ENCODE measurements around the gene TREH.
"Not testable (repeated sequence)": the region's sequence is repeated elsewhere in the genome, so short reads cannot be mapped to it uniquely, and the experiment has no call there.

The TREH gene, protein sequence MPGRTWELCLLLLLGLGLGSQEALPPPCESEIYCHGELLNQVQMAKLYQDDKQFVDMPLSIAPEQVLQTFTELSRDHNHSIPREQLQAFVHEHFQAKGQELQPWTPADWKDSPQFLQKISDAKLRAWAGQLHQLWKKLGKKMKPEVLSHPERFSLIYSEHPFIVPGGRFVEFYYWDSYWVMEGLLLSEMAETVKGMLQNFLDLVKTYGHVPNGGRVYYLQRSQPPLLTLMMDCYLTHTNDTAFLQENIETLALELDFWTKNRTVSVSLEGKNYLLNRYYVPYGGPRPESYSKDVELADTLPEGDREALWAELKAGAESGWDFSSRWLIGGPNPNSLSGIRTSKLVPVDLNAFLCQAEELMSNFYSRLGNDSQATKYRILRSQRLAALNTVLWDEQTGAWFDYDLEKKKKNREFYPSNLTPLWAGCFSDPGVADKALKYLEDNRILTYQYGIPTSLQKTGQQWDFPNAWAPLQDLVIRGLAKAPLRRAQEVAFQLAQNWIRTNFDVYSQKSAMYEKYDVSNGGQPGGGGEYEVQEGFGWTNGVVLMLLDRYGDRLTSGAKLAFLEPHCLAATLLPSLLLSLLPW

DNA sequence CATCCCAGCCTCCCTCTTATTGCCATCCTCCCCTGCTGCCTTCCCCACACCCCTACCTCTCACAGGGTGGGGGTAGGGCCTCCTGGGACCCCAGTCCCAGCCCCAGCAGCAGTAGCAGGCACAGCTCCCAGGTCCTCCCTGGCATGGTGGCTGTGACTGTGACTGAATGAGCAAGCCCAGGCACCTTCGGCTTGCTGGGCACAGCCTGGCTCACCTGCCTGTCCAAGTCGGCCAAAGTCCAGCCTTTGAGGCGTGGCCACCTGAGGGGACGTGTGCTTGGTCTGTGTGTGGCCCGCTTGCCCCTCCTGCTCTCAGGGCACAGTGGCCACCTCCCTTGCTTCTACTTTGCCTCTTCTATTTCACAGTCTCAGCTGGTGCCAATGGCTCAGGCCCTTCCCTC, at the start of gene TREH:
Gene TREH (minus strand): TSS at position 168 of the 400 bp plus-strand sequence. CDS start 23 bp downstream, at position 145.
- TF ChIP-seq, protein P1, sequence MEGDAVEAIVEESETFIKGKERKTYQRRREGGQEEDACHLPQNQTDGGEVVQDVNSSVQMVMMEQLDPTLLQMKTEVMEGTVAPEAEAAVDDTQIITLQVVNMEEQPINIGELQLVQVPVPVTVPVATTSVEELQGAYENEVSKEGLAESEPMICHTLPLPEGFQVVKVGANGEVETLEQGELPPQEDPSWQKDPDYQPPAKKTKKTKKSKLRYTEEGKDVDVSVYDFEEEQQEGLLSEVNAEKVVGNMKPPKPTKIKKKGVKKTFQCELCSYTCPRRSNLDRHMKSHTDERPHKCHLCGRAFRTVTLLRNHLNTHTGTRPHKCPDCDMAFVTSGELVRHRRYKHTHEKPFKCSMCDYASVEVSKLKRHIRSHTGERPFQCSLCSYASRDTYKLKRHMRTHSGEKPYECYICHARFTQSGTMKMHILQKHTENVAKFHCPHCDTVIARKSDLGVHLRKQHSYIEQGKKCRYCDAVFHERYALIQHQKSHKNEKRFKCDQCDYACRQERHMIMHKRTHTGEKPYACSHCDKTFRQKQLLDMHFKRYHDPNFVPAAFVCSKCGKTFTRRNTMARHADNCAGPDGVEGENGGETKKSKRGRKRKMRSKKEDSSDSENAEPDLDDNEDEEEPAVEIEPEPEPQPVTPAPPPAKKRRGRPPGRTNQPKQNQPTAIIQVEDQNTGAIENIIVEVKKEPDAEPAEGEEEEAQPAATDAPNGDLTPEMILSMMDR (IDR thresholded peaks at IDR 0.05; ENCODE audit: control extremely low read depth, extremely low read depth, low read depth, missing control alignments), result no peak
- no peak for DNase-seq (ENCODE audit: extremely low spot score)
- ChIA-PET CTCF (interaction anchor here (2.1 kb wide), 1 partner anchor 10 kb away, joined by 9 read pairs; no protein-coding TSS in a partner anchor), POLR2A (no interaction called here)

- POLR2A ChIA-PET, CTCF ChIA-PET: not testable (repeated sequence)
Measured at GRCh38 chr11:118728112-118728511, 48.7 kb upstream of the TREH start.

DNA sequence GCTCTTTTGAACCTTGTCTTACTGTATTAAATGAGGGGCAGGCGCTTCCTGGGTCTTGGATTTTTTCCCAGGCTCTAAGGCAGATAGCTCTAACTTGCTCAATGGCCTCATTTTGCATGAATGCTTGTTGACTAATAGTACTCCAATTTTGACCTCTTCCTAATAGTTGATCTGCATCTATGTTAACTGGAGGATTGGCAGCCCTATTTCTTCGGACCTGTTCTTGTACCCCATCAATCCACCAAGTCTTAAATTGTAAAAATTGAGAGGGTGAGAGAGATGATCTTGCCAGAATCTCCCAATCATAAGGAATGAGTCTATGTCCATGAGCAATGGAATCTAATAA, 48.2 kb upstream of the TREH start:
- DNase-seq (ENCODE audit: extremely low spot score); POLR2A ChIA-PET; CTCF ChIA-PET: not testable (repeated sequence)

More at GRCh38 chr11:118728112-118728511, 48.7 kb upstream of the TREH start:
- DNase-seq (ENCODE audit: extremely low spot score), result not testable (repeated sequence)

- POLR2A ChIA-PET; DNase-seq (ENCODE audit: extremely low spot score); CTCF ChIA-PET: not testable (repeated sequence)
Measured at GRCh38 chr11:118727001-118727720, 47.7 kb upstream of the TREH start.

GRCh38 chr11:118721478-118722015, 42.1 kb upstream of the TREH start:
- CTCF ChIA-PET, result not testable (repeated sequence)

DNA sequence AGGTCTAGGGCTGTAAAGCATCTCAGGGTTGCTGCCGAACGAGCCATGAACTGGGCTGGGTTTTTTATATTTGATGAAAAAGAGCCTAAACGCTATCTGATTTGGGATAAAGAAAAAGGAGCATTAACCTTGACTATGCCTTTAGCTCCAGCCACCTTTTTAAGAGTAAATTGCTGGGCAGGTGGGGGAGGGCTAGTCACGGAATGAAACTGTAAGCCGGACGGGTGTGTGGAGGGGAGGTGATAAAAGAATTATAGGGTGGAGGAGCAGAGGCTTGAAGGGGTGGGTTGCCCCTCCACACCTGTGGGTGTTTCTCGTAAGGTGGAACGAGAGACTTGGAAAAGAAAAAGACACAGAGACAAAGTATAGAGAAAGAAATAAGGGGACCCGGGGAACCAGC, 41.3 kb upstream of the TREH start:
- DNase-seq (ENCODE audit: extremely low spot score); CTCF ChIA-PET; POLR2A ChIA-PET: not testable (repeated sequence)

More at GRCh38 chr11:118721478-118722015, 42.1 kb upstream of the TREH start:
- DNase-seq (ENCODE audit: extremely low spot score); POLR2A ChIA-PET: not testable (repeated sequence)

- POLR2A ChIA-PET; CTCF ChIA-PET; DNase-seq (ENCODE audit: extremely low spot score): not testable (repeated sequence)
Measured at GRCh38 chr11:118720078-118720477, 40.6 kb upstream of the TREH start.

- POLR2A ChIA-PET; CTCF ChIA-PET; DNase-seq (ENCODE audit: extremely low spot score): not testable (repeated sequence)
Measured at GRCh38 chr11:118718562-118718961, 39.1 kb upstream of the TREH start.

DNA sequence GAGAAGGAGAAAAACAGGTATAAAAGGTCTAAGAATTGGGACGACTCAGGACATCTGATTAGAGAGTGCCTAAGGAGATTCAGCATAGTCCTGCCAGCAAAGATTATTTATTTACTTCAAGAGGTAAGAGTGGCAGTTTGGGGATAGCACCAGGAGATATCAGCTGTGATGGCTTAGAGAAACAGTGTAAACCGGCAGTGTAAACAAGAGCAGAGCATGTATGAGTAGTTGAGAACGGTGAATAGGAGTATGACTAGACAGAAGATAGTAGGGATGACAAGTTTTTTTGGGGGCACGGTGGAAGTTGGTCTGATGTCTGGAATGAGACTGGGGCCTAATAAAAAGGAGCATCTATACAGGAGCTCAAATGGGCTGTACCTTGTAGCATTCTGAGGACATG, 38.3 kb upstream of the TREH start:
- POLR2A ChIA-PET, result not testable (repeated sequence)

DNA sequence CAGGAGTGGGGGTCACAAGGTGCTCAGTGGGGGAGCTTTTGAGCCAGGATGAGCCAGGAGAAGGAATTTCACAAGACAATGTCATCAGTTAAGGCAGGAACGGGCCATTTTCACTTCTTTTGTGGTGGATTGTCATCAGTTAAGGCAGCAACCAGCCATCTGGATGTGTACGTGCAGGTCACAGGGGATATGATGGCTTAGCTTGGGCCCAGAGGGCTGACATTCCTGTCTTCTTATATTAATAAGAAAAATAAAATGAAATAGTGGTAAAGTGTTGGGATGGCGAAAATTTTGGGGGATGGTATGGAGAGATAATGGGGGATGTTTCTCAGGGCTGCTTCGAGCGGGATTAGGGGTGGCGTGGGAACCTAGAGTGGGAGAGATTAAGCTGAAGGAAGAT, 37.8 kb upstream of the TREH start:
- DNase-seq (ENCODE audit: extremely low spot score); POLR2A ChIA-PET; CTCF ChIA-PET: not testable (repeated sequence)

More for the DNA sequence above, 38.3 kb upstream of the TREH start:
- CTCF ChIA-PET; DNase-seq (ENCODE audit: extremely low spot score): not testable (repeated sequence)

DNA sequence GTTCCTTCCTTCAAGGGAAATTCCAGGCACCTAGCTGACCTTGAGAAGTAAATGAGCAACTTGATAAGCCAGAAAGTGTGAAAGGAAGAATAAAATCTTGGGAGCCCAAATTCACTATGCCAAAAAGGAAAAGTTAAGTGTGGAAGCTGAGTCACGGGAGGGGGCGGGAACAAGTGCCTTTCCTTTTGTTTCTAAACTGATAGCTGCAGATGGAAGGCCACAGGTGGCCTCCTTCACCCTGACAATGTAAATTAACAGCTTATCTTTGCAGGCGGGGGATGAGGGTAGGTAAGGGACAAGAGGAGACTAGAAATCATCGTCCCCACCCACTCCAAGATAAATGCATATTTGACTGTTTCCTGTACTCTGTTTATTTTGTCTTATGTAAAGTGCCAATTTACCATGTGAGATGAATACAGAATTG, 36.4 kb upstream of the TREH start:
- ChIA-PET CTCF (interaction anchor here (1.1 to 1.7 kb wide), 5 partner anchors 21 to 214 kb away, joined by 3 to 6 read pairs (median 4); no protein-coding TSS in a partner anchor), POLR2A (interaction anchor here (0.6 to 1.0 kb wide), 3 partner anchors 19 to 331 kb away, joined by 3 to 5 read pairs (median 5); partner anchors contain the start of gene DDX6)
- TF ChIP-seq, protein P1 (IDR thresholded peaks at IDR 0.05; ENCODE audit: control extremely low read depth, extremely low read depth, low read depth, missing control alignments), result no peak
- DNase-seq (ENCODE audit: extremely low spot score), result no peak
